Hematopoietic multipotent progenitor cell (in vitro differentiated cells): ENCODE data around the gene RPL27. TPM values are rescaled to one million over a fixed set of nuclear protein-coding genes. Genes with fewer than 3 reads are reported as not detected.
"Not testable (repeated sequence)": the region's sequence is repeated elsewhere in the genome, so short reads cannot be mapped to it uniquely, and the experiment has no call there.

Experiments used
- DNase-seq, 3 donors: peaks; one replicate each; pipeline ENCODE4 v3.0.0-alpha.2; 2011 to 2015; ENCODE audit warnings: low read depth in 2 of 3, low spot score in 2 of 3
- total RNA-seq: library from RNA; depleted of rRNA; stranded (reverse); fragments of >200 nt; gene quantifications from one replicate; pipeline ENCODE4 v1.2.3, GENCODE V29; 2012

Gene RPL27
- total RNA-seq, 1 donor, result 2,332 TPM

GRCh38 chr17:42991471-42991870, 6.7 kb upstream of the RPL27 start:
- no peak for DNase-seq

DNA sequence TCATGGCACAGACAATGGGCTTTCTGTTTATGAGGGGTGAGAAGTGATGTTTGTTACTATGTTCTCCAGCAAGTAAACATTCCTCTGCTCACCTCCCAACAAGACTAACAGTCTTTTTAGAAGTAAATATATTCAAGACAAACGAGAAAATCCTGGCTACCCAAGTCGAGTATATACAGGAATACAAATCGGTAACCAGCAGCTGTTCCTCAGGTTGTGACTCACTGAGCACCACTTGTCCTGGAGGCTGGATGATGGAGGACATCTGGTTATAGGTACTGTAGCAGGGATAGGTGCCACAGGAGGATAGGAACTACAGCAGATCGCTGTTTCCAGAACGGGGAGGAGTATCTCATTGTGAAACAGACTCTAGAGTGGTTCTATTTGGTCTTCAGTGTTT, 5.3 kb upstream of the RPL27 start:
- DNase-seq, result no peak

DNA sequence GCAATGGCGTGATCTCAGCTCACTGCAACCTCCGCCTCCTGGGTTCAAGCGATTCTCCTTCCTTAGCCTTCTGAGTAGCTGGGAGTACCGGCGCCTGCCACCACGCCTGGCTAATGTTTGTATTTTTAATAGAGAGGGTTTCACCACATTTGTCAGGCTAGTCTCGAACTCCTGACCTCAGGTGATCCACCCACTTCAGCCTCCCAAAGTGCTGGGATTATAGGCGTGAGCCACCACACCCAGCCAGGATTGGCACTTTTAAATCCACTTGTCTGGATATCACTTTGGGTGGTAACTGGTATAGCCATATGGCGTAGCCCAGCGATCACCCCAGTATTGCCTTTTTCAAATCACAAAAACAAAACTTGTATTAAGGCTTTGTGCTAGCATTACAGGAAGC, 4.3 kb upstream of the RPL27 start:
- not testable (repeated sequence) for DNase-seq

- no peak for DNase-seq
Measured at GRCh38 chr17:42997390-42997983, 732 bp upstream of the RPL27 start.

GRCh38 chr17:42999003-42999525, 845 bp downstream of the RPL27 start:
- no peak for DNase-seq

DNA sequence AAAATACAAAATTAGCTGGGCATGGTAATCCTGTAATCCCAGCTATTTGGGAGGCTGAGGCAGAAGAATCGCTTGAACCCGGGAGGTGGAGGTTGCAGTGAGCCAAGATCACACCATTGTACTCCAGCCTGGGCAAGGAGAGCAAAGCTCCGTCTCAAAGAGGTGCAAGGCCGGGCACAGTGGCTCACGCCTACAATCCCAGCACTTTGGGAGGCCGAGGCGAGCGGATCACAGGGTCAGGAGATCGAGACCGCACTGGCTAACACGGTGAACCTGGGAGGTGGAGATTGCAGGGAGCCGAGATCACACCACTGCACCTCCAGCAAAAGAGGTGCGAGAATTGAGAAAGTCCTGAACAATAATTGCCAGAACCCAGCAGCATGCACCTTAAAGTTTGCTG, 2.7 kb downstream of the RPL27 start:
- DNase-seq, result not testable (repeated sequence)

GRCh38 chr17:43003542-43004172, 5.4 kb downstream of the RPL27 start:
- DNase-seq, result no peak

GRCh38 chr17:43006639-43007551, 8.7 kb downstream of the RPL27 start, which contains the start of gene IFI35:
Gene IFI35 (plus strand): TSS chr17:43006784. CDS start chr17:43006948, 164 bp downstream.
- DNase-seq, result peak; percentile 64 to 89 (median 87)

DNA sequence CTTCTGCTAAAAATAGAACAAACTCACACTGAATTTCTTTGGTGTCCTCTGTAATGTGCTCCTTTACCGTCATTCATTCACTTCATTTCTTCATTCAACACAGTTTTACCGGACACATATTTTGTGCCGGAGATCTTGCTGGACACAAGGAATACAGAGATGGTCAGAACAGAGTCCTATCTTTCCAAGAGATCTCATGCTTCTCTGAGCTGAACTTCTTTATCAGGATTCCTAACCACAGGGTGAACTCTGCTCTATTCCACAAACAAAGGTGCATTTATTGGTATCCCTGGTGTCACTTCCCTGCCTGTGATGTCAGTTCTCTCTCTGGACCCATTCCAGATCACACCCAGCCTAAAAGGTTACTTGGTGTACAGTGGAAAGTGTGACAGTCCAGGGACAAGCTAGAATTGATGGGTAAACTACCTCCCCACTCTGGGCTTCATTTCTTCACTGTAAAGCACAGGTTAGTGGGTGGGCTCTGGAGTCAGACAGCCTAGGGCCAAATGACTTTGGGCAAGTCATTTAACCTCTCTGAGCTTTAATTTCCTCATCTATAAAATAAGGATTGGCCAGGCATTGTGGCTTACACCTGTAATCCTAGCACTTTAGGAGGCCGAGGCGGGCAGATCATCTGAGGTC, 12.6 kb downstream of the RPL27 start:
- no peak for DNase-seq

DNA sequence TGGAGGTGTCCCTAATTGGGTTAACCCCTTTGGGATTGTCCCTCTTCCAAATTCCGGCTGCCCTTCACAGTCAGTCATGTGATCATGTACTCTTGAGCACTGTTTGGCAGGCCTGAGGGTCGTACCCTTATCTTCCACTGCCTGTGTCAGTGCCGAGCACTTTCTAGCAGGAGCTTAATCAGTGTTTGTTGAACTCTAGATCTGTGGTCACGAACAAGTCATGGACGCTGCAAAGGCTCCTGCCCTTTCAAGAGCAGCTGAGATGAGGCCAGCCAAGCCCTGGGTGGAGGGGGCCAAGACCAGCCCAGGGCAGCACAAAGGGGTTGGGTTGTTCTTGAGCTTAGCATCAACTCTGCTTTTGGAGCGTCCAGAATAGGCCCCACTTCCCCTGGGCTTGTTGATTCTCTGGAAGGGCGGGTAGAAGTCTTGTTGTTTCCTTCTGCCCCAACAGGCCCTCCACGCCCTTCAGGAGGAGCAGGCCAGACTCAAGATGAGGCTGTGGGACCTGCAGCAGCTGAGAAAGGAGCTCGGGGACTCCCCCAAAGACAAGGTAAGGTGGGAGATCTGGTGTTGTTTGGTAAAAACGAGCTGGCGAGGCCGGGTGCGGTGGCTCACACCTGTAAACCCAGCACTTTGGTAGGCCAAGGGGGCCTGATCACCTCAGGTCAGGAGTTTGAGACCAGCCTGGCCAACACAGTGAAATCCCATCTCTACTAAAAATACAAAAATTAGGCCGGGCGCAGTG, 13.7 kb downstream of the RPL27 start:
- DNase-seq, result no peak

GRCh38 chr17:43013296-43013695, 15.1 kb downstream of the RPL27 start:
- DNase-seq, result no peak

- no peak for DNase-seq
Measured at GRCh38 chr17:43014020-43014648, 15.9 kb downstream of the RPL27 start.

GRCh38 chr17:43014649-43015542, 16.7 kb downstream of the RPL27 start:
- DNase-seq, result no peak

DNA sequence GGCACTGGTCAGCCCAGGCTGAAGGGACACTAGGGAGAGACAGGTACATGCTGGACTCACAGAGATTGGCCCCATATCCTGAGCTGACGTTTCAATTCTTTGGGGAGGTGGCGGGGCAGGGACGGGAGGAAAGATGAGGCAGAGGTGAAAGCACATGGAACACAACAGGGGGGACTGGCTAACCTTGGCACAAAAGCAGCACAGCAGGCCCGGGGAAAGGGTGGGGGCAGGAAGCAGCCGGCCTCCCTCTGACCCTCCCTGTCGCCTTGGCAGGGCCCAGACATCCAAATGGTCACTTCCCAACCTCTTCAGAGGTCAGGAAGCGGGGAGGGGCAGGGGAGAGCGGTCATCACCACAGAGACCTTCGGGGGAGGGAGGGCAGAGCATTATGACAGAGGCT, 17.4 kb downstream of the RPL27 start:
- DNase-seq, result no peak

DNA sequence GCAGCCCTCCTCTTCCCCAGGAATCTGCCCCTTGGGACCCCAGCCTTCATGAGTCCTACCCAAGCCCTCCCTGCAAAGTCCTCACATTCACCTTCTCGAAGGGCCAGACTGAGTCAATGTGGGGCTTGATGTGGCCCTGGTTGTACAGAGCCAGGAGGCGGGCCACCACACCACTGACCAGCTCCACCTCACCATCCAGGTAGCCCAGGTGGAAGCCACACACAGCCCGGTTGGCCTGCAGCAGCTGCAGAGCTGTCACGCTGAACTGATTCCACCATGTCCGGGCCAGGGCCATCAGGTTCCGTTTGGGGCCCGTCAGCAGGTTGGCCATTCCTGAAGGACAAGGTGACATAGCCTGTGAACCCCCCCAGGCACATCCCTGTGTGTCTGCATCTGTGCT, 18.0 kb downstream of the RPL27 start:
- DNase-seq, result no peak

GRCh38 chr17:43018008-43018853, 20.0 kb downstream of the RPL27 start:
- DNase-seq, result peak in 2 of 3 donors; percentile 57 to 74

DNA sequence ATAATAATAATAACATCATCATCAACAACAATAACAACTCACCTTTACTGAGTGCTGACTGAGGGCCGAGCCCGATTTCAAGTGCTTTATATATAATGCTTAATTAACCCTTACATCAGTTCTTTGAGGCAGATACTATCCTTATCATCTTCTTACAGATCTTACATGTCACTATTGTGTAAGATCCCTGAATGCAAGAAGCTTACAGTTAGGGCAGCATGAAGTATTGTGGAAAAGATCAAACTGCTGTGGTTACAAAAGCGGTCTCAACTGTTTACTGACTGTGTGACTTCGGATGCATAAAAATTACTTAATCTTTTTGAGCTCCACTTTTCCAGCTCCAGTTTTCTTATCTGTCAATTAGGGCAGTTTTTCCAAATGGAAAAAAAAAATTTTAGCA, 20.7 kb downstream of the RPL27 start:
- DNase-seq, result peak in 1 of 3 donors; percentile 34

DNA sequence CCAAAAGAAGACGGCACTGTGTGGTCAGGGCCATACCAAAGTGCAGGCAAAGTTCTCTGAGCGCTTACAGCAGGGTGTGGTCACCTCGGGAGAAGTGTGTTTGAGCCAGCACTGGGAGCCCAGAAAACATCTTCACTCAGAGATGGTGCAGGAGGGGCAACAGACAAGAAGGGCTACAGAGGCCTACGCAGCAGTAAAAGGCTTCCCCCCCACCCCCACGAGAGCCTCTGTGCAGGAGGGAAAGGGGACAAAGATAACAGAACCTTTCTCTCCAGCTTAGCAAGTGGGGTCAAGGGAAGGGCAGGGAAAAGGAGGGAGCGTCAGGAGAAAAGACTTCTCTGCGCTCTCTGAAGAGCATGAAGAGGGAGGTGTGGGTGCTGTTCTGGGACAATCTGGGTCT, 21.2 kb downstream of the RPL27 start:
- DNase-seq, result no peak
